Memory B cell (primary cell): ENCODE results near the gene ATMIN.

ENCODE experiments used
- ATAC-seq: fragments of 150-1000 bp; cut with Tn5 transposase; 2 replicates; pipeline ENCODE4 v1.10.0; 2021; ENCODE audit warnings: low read depth, mild to moderate bottlenecking, moderate library complexity
- DNase-seq, 2 donors: peaks; one replicate each; pipeline ENCODE4 v3.0.0; 2022; ENCODE audit warnings: low spot score in 2 of 2
- H3K27ac Mint-ChIP-seq: one replicate; pipeline ENCODE4 v1.8.0; 2022; ENCODE audit warnings: mild to moderate bottlenecking, moderate library complexity, mixed read lengths
- H3K27me3 Mint-ChIP-seq: one replicate; pipeline ENCODE4 v1.8.0; 2022; ENCODE audit warnings: mixed read lengths
- H3K36me3 Mint-ChIP-seq: one replicate; pipeline ENCODE4 v1.8.0; 2022; ENCODE audit warnings: mild to moderate bottlenecking, mixed read lengths
- H3K4me1 Mint-ChIP-seq: one replicate; pipeline ENCODE4 v1.8.0; 2022; ENCODE audit warnings: mixed read lengths
- H3K4me3 Mint-ChIP-seq: one replicate; pipeline ENCODE4 v1.8.0; 2022; ENCODE audit warnings: mild to moderate bottlenecking, moderate library complexity, mixed read lengths
- H3K9me3 Mint-ChIP-seq: one replicate; pipeline ENCODE4 v1.8.0; 2022; ENCODE audit warnings: mixed read lengths

The ATMIN gene

GRCh38 chr16:81000873-81001272 is 34.8 kb upstream of the ATMIN start:
- no peak for DNase-seq
- Mint-ChIP-seq H3K4me3 (no peak overlapping the region), H3K4me1 (peaks cover 46% of the 10 kb centered on the region), H3K9me3 (no peaks in the 10 kb centered on the region), H3K27me3 (no peaks in the 10 kb centered on the region), H3K36me3 (peaks cover 8% of the 10 kb centered on the region), H3K27ac (no peak overlapping the region)
- no peak for ATAC-seq

GRCh38 chr16:81001330-81001729 is 34.3 kb upstream of the ATMIN start:
- no peak overlapping the region for H3K27ac Mint-ChIP-seq
- H3K4me3 Mint-ChIP-seq: no peak overlapping the region
- ATAC-seq (no peak), DNase-seq (no peak)
- H3K36me3 Mint-ChIP-seq: peaks cover 8% of the 10 kb centered on the region
- H3K9me3 Mint-ChIP-seq: no peaks in the 10 kb centered on the region
- no peaks in the 10 kb centered on the region for H3K27me3 Mint-ChIP-seq
- H3K4me1 Mint-ChIP-seq: peaks cover 47% of the 10 kb centered on the region

- Mint-ChIP-seq H3K36me3 (peaks cover 8% of the 10 kb centered on the region), H3K4me1 (peaks cover 40% of the 10 kb centered on the region), H3K27me3 (no peaks in the 10 kb centered on the region), H3K9me3 (no peaks in the 10 kb centered on the region), H3K4me3 (no peak overlapping the region), H3K27ac (no peak overlapping the region)
- no peak for ATAC-seq
- DNase-seq: no peak
These were observed 32.6 kb upstream of the ATMIN start for GRCh38 chr16:81003064-81003463.

GRCh38 chr16:81003610-81004460 is 31.8 kb upstream of the ATMIN start:
- Mint-ChIP-seq H3K4me1 (peaks cover 38% of the 10 kb centered on the region), H3K27me3 (no peaks in the 10 kb centered on the region), H3K4me3 (peak overlapping the region; percentile 79), H3K27ac (peak overlapping the region; percentile 35), H3K9me3 (no peaks in the 10 kb centered on the region), H3K36me3 (peaks cover 8% of the 10 kb centered on the region)
- DNase-seq (no peak), ATAC-seq (no peak)

- peaks cover 30% of the 10 kb centered on the region for H3K4me1 Mint-ChIP-seq
- peak in 1 of 2 donors; percentile 47 for DNase-seq
- H3K27me3 Mint-ChIP-seq: no peaks in the 10 kb centered on the region
- H3K36me3 Mint-ChIP-seq: peaks cover 6% of the 10 kb centered on the region
- no peak for ATAC-seq
- H3K9me3 Mint-ChIP-seq: no peaks in the 10 kb centered on the region
- H3K4me3 Mint-ChIP-seq: peak overlapping the region; percentile 79
- H3K27ac Mint-ChIP-seq: peak overlapping the region; percentile 55
These were observed 30.8 kb upstream of the ATMIN start for GRCh38 chr16:81004646-81005353.

- Mint-ChIP-seq H3K27me3 (no peaks in the 10 kb centered on the region), H3K4me1 (peaks cover 28% of the 10 kb centered on the region), H3K4me3 (peak overlapping the region; percentile 99), H3K27ac (peak overlapping the region; percentile 100), H3K9me3 (no peaks in the 10 kb centered on the region), H3K36me3 (peaks cover 5% of the 10 kb centered on the region)
- ATAC-seq: no peak
- DNase-seq: no peak
These were observed 30.0 kb upstream of the ATMIN start for GRCh38 chr16:81005610-81006161.

- H3K27me3 Mint-ChIP-seq: no peaks in the 10 kb centered on the region
- peak overlapping the region; percentile 99 for H3K4me3 Mint-ChIP-seq
- H3K36me3 Mint-ChIP-seq: peaks cover 2% of the 10 kb centered on the region
- peak; percentile 12 for ATAC-seq
- peaks cover 26% of the 10 kb centered on the region for H3K4me1 Mint-ChIP-seq
- H3K9me3 Mint-ChIP-seq: no peaks in the 10 kb centered on the region
- DNase-seq: no peak
- peak overlapping the region; percentile 100 for H3K27ac Mint-ChIP-seq
These were observed 29.3 kb upstream of the ATMIN start for GRCh38 chr16:81006211-81006812.

GRCh38 chr16:81006813-81007695 is 28.6 kb upstream of the ATMIN start, which contains the start of the genes CENPN and CMC2:
Gene CENPN, plus strand, starts transcription at chr16:81007214. Its CDS starts 4,726 bp downstream, at chr16:81011940.
Gene CMC2, minus strand, starts transcription at chr16:81006885. Its CDS starts 9,491 bp downstream, at chr16:80997394.
- peaks cover 22% of the 10 kb centered on the region for H3K4me1 Mint-ChIP-seq
- DNase-seq (peak; percentile 97 to 98), ATAC-seq (peak; percentile 79)
- H3K27ac Mint-ChIP-seq: peak within 1 kb of the TSS; percentile 100
- H3K36me3 Mint-ChIP-seq: peaks cover 2% of the 10 kb centered on the region
- no peaks in the 10 kb centered on the region for H3K27me3 Mint-ChIP-seq
- no peaks in the 10 kb centered on the region for H3K9me3 Mint-ChIP-seq
- peak within 1 kb of the TSS; percentile 99 for H3K4me3 Mint-ChIP-seq

- DNase-seq: no peak
- H3K27ac Mint-ChIP-seq: no peak overlapping the region
- ATAC-seq: no peak
- no peaks in the 10 kb centered on the region for H3K9me3 Mint-ChIP-seq
- H3K4me1 Mint-ChIP-seq: peaks cover 16% of the 10 kb centered on the region
- peak overlapping the region; percentile 99 for H3K4me3 Mint-ChIP-seq
- H3K27me3 Mint-ChIP-seq: no peaks in the 10 kb centered on the region
- H3K36me3 Mint-ChIP-seq: peaks cover 4% of the 10 kb centered on the region
These were observed 27.2 kb upstream of the ATMIN start for GRCh38 chr16:81008505-81008789.

- no peaks in the 10 kb centered on the region for H3K9me3 Mint-ChIP-seq
- H3K4me1 Mint-ChIP-seq: no peaks in the 10 kb centered on the region
- DNase-seq: no peak
- H3K27me3 Mint-ChIP-seq: no peaks in the 10 kb centered on the region
- no peak for ATAC-seq
- no peak overlapping the region for H3K4me3 Mint-ChIP-seq
- peaks cover 10% of the 10 kb centered on the region for H3K36me3 Mint-ChIP-seq
- no peak overlapping the region for H3K27ac Mint-ChIP-seq
These were observed 22.7 kb upstream of the ATMIN start for GRCh38 chr16:81012974-81013373.

GRCh38 chr16:81014672-81015071 is 21.0 kb upstream of the ATMIN start:
- Mint-ChIP-seq H3K4me1 (no peaks in the 10 kb centered on the region), H3K36me3 (peaks cover 12% of the 10 kb centered on the region), H3K27ac (no peak overlapping the region), H3K4me3 (no peak overlapping the region), H3K9me3 (no peaks in the 10 kb centered on the region), H3K27me3 (no peaks in the 10 kb centered on the region)
- ATAC-seq: no peak
- DNase-seq: no peak

- Mint-ChIP-seq H3K9me3 (no peaks in the 10 kb centered on the region), H3K27ac (no peak overlapping the region), H3K36me3 (peaks cover 11% of the 10 kb centered on the region), H3K27me3 (no peaks in the 10 kb centered on the region), H3K4me3 (no peak overlapping the region), H3K4me1 (no peaks in the 10 kb centered on the region)
- DNase-seq (no peak), ATAC-seq (no peak)
These were observed 17.1 kb upstream of the ATMIN start for GRCh38 chr16:81018496-81018895.

GRCh38 chr16:81026429-81026828 is 9.2 kb upstream of the ATMIN start:
- Mint-ChIP-seq H3K9me3 (no peaks in the 10 kb centered on the region), H3K27me3 (no peaks in the 10 kb centered on the region), H3K4me1 (no peaks in the 10 kb centered on the region), H3K36me3 (peaks cover 5% of the 10 kb centered on the region), H3K4me3 (no peak overlapping the region), H3K27ac (no peak overlapping the region)
- ATAC-seq: no peak
- no peak for DNase-seq
